Duodenal mucosa (tissue), 2 donors: ENCODE measurements around the gene SLC12A8.

Source experiments
- H3K27ac ChIP-seq: one replicate; pipeline ENCODE4 v1.7.0; 2013; ENCODE audit warnings: low read depth, low read length
- H3K27me3 ChIP-seq, 2 donors: one replicate each; pipeline ENCODE4 v1.7.0; 2013; ENCODE audit warnings: low read length in 2 of 2, control low read depth in 1 of 2; ENCODE audit not compliant: insufficient read depth in 2 of 2, control insufficient read depth in 1 of 2
- H3K36me3 ChIP-seq, 2 donors: one replicate each; pipeline ENCODE4 v1.7.0; 2013; ENCODE audit warnings: low read length in 2 of 2, control low read depth in 1 of 2; ENCODE audit not compliant: insufficient read depth in 2 of 2, control insufficient read depth in 1 of 2
- H3K4me1 ChIP-seq, 2 donors: one replicate each; pipeline ENCODE4 v1.7.0; 2013; ENCODE audit warnings: low read length in 2 of 2, control low read depth in 1 of 2; ENCODE audit not compliant: insufficient read depth in 2 of 2, control insufficient read depth in 1 of 2
- H3K4me3 ChIP-seq, 2 donors: one replicate each; pipeline ENCODE4 v1.7.0; 2013; ENCODE audit warnings: low read length in 2 of 2, low read depth in 1 of 2
- H3K9ac ChIP-seq, 2 donors: one replicate each; pipeline ENCODE4 v1.7.0; 2013; ENCODE audit warnings: low read length in 2 of 2, low read depth in 1 of 2
- H3K9me3 ChIP-seq, 2 donors: one replicate each; pipeline ENCODE4 v1.7.0; 2013; ENCODE audit warnings: low read length in 2 of 2, control low read depth in 1 of 2; ENCODE audit not compliant: control insufficient read depth in 1 of 2

SLC12A8 gene

DNA sequence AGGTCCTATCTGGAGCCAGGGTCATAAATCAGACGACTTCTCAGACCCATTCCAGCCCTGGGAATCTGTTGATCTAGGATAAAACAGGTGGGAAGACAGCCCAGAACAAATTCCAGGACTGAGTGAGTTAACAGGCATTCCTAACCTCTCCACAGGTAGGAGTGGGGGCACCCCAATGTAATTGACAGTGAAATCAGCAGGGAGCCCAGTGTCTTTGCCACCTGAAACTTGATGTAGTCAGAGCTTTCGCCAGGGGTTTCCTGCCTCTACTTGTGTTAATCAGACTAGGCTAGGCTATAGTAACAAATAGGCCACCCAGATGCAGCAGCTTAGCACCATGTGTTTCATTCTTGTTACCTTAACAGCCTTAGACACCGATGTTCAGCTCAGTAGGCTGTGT is 154.0 kb downstream of the SLC12A8 start:
- H3K27me3 ChIP-seq: peaks cover 8 to 15% of the 10 kb centered on the region in 2 donors
- H3K4me3 ChIP-seq: no peak overlapping the region
- no peaks in the 10 kb centered on the region for H3K36me3 ChIP-seq
- no peaks in the 10 kb centered on the region for H3K9me3 ChIP-seq
- peaks cover 16 to 20% of the 10 kb centered on the region in 2 donors for H3K4me1 ChIP-seq
- no peak overlapping the region for H3K9ac ChIP-seq
- H3K27ac ChIP-seq: no peak overlapping the region

DNA sequence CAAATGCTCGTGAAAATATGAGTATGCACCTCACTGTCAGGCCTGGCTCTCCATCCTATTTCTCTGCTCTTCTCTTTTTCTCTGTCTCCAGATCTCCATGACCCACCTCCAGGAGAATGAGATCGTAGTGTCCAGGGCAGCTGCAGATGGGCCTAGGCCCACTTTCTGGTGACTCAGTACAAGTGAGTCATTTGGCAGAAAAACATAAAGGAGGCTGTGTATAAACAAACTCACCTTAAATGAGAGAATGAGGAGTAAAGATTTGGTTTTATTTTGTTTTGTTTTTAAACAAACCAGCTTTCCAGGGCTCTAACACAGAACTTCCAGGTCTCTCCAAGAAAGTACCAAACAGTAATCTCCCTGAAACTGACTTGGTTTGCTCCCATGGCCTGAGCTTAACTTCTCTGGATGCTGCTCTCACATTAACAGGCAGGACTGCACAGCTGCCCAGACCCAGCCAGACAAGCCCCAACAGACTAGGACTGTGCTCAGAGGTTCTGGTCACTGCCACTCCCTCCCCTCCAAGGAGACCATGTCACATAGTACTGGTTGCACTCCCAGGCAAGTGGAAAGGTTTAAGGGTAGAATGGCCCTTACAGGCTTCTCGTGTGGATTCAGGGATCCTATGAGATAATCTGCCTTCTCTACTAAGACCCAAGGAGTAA is 155.2 kb downstream of the SLC12A8 start:
- Histone ChIP-seq H3K9me3 (no peaks in the 10 kb centered on the region), H3K36me3 (no peaks in the 10 kb centered on the region), H3K27ac (no peak overlapping the region), H3K27me3 (peaks cover 8 to 15% of the 10 kb centered on the region in 2 donors), H3K9ac (no peak overlapping the region), H3K4me1 (peaks cover 27 to 28% of the 10 kb centered on the region in 2 donors), H3K4me3 (no peak overlapping the region)

DNA sequence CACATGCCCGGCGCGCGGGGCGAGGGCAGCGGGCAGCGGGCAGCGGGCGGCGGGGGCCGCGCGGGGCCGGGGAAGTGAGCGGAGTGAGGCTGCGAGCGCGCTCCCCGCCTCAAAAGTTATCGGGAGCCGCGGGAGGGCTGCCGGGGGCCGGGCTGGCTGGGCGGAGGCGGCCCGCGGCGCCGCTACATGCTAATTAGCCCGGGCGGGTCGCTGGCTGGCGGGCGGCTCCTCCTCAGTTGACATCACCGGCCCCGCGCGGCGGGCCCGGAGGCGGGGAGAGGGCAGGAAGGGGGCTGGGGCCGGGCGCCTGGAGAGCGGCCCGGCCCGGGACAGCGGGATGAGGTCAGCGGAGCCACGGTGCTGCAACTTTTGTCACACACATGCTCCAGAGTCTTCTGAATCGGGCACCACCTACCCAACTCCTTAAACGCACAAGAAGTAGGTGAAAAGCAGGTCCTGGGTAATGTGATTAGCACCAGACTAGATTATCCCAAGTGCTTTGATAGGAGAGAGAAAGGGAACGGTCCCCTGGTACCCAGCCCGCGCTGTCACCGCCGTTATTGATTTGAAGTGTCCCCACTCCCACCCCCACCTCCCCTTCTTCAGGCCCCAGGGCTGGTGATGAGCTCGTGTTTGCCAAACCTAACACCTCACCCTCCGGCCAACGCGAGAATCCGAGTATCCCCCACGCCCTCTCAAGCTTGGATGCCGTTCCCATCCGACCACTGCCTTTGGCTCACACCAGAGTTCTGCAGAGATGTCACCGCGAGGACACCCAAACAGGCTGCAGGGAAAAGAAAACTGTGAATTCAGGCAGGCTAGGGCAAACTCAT is 156.4 kb downstream of the SLC12A8 start, which contains the start of gene HEG1:
HEG1 (minus strand) TSS at position 85 of the 833 bp plus-strand sequence. CDS start 107 bp downstream, outside the sequence.
- Histone ChIP-seq H3K4me1 (peaks cover 25 to 36% of the 10 kb centered on the region in 2 donors), H3K9ac (peak within 1 kb of the TSS; percentile 58 to 59), H3K27me3 (peaks cover 8 to 15% of the 10 kb centered on the region in 2 donors), H3K27ac (peak within 1 kb of the TSS; percentile 79), H3K36me3 (no peaks in the 10 kb centered on the region), H3K4me3 (peak within 1 kb of the TSS; percentile 85 to 86), H3K9me3 (no peaks in the 10 kb centered on the region)

DNA sequence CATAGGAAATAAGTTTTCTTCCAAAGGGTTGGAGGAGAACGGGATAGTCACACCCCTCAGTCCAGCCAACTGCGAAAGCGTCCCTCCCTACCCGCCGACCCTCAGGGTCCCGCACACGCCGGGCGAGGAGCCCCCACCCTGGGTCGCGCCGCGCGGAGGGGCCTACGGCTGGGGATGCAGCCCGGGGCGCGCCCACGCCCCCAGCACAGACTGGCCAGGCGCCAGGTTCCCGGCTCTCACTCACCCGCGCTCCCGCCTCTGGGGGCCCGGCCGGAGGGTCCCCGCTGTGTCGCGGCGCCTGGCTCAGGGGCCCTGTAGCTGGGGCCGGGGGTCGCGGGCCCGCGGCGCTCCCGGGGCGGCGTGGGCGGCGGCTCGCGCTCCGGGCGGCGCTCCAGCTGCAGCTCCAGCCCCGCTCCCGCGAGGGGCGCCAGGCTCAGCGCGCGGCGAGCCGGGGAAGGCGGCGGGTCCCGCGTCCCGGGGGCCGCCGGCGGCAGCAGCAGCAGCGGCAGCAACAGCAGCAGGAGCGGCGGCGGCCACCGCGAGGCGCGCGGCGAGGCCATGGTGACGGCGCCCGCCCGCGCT is 157.1 kb downstream of the SLC12A8 start:
- peak overlapping the region; percentile 58 to 59 for H3K9ac ChIP-seq
- H3K4me3 ChIP-seq: peak overlapping the region; percentile 85 to 86
- H3K9me3 ChIP-seq: no peaks in the 10 kb centered on the region
- peaks cover 25 to 37% of the 10 kb centered on the region in 2 donors for H3K4me1 ChIP-seq
- peak overlapping the region; percentile 45 for H3K27ac ChIP-seq
- H3K36me3 ChIP-seq: no peaks in the 10 kb centered on the region
- H3K27me3 ChIP-seq: peaks cover 8 to 15% of the 10 kb centered on the region in 2 donors

DNA sequence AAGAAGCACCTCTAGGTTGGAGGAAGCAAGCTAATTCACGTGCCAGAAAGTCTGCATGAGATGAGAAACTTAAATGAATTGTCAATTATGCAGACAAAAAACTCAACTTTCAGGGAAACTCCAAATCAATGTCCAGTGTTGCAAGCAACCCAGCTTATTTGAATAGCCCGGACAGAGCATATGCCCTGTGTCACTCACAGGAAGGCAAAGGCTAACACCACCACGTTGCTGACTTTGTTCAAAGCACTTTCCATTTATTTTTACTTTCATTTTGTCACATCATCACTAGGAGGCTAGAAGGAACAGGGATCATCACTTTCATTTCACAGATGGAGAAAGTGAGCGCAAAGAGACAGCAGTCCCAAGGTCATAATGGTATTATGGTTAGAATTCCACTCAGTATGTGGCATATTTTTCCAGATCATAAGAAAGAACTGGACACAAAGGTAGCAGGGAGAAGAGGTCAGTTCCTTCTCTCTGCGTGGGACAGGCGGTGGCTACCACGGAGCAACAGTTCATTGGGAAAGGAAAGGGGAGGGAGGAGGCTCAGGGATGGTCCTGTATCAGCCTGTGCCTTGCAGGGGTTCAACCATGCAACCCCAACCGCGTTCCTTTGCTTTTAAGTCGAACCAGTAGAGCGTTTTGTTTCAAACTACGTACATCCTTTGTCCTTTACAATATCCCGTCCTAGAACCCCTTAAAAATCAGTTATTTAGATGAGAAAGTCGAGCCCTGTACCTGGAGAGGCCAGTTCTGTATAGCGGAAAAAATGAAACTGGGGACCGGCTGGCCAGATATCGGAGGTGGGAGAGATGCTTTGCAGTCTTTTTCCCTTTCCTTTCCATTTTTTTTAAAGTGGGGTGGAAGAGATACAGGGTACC is 157.9 kb downstream of the SLC12A8 start:
- H3K9ac ChIP-seq: peak overlapping the region; percentile 58 to 59
- H3K36me3 ChIP-seq: no peaks in the 10 kb centered on the region
- H3K27ac ChIP-seq: peak overlapping the region; percentile 30
- H3K9me3 ChIP-seq: no peaks in the 10 kb centered on the region
- peak overlapping the region; percentile 85 to 86 for H3K4me3 ChIP-seq
- peaks cover 8 to 15% of the 10 kb centered on the region in 2 donors for H3K27me3 ChIP-seq
- peaks cover 25 to 37% of the 10 kb centered on the region in 2 donors for H3K4me1 ChIP-seq

DNA sequence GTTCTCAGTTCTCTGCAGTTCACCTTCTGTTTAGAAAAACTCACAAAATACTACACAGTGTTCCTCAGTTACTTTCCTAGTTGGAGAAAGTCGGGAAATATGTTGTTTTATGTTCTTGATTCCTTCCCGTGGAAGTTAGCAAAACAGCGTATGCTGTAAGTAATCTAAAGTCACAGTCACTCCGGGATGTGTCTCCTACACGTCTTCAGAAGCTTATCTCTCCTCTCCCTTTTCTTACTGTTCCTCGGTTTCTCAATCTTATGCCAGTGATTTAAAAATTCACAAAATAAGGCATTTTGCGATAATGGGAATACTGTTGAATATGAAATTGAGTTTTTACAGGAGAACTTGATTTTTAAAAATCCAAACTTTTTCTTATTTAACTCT is 158.5 kb downstream of the SLC12A8 start:
- peak overlapping the region; percentile 85 to 86 for H3K4me3 ChIP-seq
- no peak overlapping the region for H3K9ac ChIP-seq
- no peaks in the 10 kb centered on the region for H3K36me3 ChIP-seq
- no peaks in the 10 kb centered on the region for H3K9me3 ChIP-seq
- peaks cover 8 to 15% of the 10 kb centered on the region in 2 donors for H3K27me3 ChIP-seq
- H3K4me1 ChIP-seq: peaks cover 25 to 37% of the 10 kb centered on the region in 2 donors
- no peak overlapping the region for H3K27ac ChIP-seq

DNA sequence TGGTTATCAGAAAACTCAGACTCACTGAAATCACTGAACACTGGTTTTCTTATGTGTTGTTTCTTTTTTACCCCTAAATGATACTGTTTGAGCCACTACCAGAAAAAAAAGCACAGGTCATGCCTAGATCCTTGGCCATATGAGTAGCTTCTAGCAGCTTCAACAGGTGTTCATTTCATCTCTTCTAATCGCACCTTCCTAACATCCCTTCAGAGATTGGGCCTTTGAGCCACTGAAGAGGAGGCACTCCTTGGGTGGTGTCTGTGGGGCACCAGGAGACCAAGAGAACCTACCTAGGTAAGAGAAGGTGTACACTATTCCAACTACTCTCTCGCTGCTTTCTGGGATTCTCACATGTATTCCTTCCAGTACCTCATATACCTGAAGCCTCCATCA is 159.2 kb downstream of the SLC12A8 start:
- Histone ChIP-seq H3K9me3 (no peaks in the 10 kb centered on the region), H3K27me3 (peaks cover 5 to 15% of the 10 kb centered on the region in 2 donors), H3K27ac (peak overlapping the region; percentile 49), H3K4me3 (peak overlapping the region in 1 of 2 donors; percentile 7), H3K36me3 (no peaks in the 10 kb centered on the region), H3K4me1 (peaks cover 25 to 37% of the 10 kb centered on the region in 2 donors), H3K9ac (no peak overlapping the region)

DNA sequence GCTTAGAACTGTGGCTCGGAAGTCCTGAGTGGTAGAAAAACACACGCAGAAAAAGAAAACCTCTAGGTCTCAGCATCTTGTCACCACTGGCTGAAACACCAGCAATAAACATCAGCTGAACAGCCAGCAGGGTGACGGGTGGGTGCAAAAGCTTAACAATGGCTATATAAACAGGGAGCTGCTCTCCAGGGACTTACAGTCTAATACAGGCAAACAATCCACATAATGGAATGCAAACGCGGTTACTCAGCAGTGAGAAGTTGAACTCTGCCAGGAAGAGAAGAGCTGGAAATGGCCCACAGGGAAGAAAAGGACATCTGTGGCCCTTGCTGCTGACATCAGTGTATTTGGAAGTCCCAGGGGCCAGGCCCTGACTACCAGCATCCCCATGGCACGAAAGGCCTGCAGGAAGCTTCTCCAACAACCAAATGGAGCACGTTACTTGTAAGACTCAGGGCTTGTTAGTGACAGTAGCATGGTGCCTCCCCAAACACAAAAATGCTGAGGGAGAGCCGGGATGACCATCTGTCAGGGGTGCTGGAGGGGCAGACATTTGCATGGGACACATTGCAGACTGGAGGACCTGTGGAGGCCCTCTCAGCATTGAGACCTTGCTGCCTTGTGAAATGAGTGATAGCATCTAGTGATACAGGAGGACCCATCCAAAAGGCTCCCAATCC is 159.8 kb downstream of the SLC12A8 start:
- Histone ChIP-seq H3K36me3 (no peaks in the 10 kb centered on the region), H3K27ac (peak overlapping the region; percentile 49), H3K4me3 (no peak overlapping the region), H3K27me3 (peaks cover 0 to 15% of the 10 kb centered on the region in 2 donors), H3K9me3 (no peaks in the 10 kb centered on the region), H3K9ac (no peak overlapping the region), H3K4me1 (peaks cover 25 to 37% of the 10 kb centered on the region in 2 donors)
